Measurements from ENCODE around the gene RALGDS.

DNA sequence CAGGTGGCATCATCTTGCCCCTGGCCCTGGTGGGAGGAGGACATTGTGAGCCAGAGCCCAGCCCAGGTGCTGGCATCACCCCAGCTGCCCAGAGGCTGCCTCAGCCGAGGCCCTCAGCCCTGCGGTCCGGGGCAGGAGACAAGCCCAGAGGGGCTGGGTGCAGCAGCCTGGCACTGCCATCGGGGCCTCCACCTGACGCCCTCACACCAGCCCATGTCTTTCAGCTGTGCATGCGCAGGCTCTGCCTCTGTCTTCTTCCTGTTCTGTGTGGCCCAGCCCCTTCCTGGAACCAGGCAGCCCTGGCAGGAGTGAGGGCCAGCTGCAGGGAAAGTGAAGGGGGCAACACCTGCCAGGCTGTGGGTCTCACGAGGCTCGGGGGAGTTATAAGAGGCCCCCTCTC lies 64.0 kb downstream of the RALGDS start:
- TF ChIP-seq EP300 (IDR thresholded peaks at IDR 0.05) (no peak), POLR2A (IDR thresholded peaks at IDR 0.05) (no peak), POLR2AphosphoS5 (IDR thresholded peaks at IDR 0.05) (no peak)

All from gastroesophageal sphincter (tissue), 2 donors.